D721Med (cell line): Measurements from ENCODE around the gene MMP3.

Source experiments
- DNase-seq: peaks from one replicate; pipeline ENCODE4 v3.0.0; 2011; ENCODE audit warnings: low spot score; ENCODE audit not compliant: insufficient read length
- FAIRE-seq: peaks from 2 replicates; lab custom pipeline; 2011; peaks lifted over from hg19 to GRCh38; lab: Jason Lieb, UNC
- TF ChIP-seq, protein P1 (sequence below): IDR thresholded peaks from 2 replicates; pipeline ENCODE4 v1.5.1; 2012; ENCODE audit warnings: mild to moderate bottlenecking, control low read depth; ENCODE audit not compliant: insufficient read depth; ENCODE audit errors: missing control alignments

MMP3 gene

DNA sequence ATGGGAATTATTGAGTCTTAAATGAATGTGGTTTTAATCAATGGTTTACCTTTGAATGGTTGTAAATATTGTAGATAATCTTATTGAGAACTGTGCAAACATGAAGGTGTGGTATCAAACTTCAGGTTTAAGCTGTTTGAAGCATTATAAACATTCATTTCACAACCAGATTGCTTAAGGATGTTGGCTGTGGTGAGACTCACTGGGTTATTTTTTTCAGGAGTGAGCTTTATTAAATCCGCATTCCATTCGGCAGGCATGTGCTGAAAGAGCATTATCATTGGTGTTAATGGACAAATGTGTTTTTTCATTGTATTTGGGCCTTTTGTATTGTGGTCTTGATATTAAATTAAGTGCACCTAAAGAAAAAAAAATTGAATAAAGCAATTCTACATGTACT is 9.7 kb downstream of the MMP3 start:
- TF ChIP-seq, protein P1, sequence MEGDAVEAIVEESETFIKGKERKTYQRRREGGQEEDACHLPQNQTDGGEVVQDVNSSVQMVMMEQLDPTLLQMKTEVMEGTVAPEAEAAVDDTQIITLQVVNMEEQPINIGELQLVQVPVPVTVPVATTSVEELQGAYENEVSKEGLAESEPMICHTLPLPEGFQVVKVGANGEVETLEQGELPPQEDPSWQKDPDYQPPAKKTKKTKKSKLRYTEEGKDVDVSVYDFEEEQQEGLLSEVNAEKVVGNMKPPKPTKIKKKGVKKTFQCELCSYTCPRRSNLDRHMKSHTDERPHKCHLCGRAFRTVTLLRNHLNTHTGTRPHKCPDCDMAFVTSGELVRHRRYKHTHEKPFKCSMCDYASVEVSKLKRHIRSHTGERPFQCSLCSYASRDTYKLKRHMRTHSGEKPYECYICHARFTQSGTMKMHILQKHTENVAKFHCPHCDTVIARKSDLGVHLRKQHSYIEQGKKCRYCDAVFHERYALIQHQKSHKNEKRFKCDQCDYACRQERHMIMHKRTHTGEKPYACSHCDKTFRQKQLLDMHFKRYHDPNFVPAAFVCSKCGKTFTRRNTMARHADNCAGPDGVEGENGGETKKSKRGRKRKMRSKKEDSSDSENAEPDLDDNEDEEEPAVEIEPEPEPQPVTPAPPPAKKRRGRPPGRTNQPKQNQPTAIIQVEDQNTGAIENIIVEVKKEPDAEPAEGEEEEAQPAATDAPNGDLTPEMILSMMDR, result no peak
- FAIRE-seq (no peak), DNase-seq (no peak)

DNA sequence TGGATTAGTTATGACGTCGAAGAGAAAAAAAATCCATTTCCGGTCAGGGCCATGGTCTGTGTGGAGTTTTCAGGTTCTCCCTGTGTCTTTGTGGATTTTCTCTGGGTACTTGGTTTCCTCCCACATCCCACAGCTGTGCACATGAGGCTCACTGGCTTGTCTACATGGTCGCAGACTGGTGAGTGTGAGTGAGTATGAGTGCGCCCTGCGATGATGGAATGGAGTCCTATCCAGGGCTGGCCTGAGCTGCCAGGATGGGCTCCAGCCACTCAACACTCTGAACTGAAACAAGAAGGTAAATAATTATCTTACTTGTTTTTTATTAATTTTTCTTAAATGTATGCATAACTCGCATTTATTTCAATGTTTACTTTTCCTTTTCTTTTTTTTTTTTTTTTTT is 10.8 kb downstream of the MMP3 start:
- DNase-seq (no peak), FAIRE-seq (no peak)
- TF ChIP-seq, protein P1, result no peak

DNA sequence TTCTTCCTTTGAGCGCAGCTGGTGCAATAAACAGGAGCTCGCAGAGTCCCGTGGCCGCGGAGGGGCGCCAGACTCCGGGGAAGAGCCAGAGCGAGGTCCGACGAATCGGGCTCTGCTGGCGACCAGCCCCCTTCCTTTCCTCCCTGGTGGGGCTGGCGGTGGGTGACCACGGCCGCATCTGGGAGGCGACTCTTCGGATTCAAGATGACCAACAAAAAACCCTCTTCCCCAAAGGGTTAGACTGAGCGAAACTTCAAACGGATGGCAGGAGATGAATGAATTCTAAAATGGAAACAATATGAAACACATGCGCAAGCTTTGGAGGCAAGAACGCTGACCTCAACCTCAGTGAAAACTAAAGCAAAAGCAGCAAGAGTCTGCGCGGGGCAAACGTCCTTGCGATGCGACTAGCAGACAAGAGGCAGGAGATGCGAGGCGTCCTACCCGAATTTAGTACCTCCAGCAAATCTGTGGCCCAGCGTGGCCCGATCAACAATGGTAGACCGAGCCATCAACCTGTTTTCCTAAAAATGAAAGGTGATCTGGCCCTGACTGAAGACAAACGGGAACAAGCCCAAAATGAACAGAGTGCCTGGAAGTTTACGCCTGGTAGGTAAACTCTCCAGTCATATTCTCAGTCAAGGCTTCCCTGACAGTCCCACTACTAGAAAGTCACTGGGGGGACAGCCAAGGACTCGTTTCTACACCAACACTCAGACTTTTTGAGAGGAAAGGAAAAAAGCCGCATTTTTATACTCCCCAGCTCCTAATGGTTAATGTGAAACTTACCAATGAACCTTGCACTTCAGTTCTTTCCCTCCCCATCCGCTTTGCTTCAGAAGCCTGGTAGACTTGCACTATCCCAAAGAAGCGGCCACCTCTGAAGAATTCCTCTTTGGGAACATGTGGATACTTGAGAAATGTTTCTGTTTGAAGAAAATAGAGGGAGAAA is 11.6 kb downstream of the MMP3 start:
- DNase-seq (no peak), FAIRE-seq (no peak)
- TF ChIP-seq, protein P1, result no peak

DNA sequence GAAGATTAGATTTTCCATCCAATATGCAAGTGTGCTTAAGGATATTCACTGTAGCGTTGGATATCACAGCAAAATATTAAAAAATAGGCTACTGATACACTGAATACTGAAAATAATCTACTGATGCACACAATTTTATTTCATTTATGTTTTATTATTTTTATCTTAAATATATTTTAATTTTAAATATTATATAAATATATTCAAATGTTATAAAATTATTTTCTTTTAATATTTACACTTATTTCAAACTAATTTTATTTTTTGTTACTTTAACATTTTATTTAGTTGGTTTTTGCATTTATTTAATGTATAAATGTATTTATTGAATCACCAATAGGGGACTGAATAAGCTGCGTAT is 12.3 kb downstream of the MMP3 start:
- TF ChIP-seq, protein P1, result no peak
- FAIRE-seq (no peak), DNase-seq (no peak)

DNA sequence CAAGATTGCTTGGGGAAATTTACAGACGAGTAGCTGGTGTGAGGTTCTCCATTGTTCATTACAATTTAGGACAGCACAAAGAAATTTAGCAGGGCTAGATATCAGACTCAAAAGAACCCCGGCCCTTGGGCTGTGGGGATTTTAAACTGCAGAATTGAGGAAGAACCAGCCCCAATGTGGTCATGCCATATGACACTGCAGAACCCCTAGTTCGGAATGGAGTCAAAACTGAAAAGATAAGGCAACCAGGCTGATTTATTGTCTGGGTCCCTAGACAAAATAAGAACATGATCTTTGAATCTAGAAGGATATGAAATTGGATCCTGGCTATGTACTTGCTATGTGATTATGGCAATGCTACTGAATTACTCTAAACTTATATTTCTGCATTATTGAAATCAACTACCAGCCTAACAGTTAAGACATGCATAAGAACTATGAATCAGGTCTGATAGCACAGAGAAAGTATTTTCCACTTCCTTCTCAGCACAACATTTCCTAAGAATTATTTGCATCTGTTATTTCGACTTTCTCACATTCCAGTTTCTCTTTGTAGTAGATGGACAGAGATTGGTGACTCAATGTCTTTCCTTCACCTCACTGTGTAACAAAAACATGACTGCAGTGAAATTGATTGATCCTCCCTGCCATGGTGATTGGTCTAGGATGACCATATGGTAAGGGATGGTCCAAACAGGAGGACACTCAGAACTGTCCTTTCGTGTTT is 13.2 kb downstream of the MMP3 start:
- FAIRE-seq (no peak), DNase-seq (no peak)
- TF ChIP-seq, protein P1, result no peak

DNA sequence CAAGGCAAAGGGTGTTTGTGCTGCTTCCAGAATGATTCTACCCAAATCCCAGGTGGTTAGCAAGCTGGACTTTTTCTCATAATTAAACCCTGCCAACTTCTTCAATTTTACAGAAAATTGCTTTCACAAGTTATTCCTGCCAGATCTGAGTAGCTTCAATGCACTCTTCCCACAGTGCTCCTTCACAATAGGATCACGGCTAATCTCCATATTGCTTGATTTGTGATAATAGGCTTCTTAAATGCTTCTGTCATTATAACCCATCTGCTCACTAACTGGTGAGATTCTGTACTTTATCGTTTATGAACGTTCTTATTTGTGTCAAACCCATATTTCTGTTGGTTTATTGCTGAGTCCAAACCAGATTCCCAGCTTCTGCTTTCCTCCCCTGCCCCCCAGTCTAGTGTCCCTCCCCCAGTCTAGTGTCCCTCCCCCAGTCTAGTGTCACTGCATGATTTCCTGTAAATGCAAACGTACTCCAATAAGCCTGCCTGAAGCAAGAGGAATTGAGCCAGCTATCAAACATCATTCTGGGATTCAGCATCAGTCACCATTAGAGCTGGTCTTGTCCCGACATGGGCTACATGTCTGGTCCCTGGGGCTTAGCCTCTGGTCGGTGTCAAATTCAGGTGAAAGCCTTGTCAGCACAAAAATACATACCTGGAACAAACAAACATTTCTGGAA is 14.0 kb downstream of the MMP3 start:
- DNase-seq, result no peak
- TF ChIP-seq, protein P1, result no peak
- no peak for FAIRE-seq
